Measurements from ENCODE around the gene NR1D1. TPM values are rescaled to one million over a fixed set of nuclear protein-coding genes. Genes with fewer than 3 reads are reported as not detected.

The NR1D1 gene
- total RNA-seq, 4 donors from 2014 or later, result 3.1 to 9.3 (median 7.0) TPM

- TF ChIP-seq CTCF (IDR thresholded peaks at IDR 0.05), result no peak
- DNase-seq (ENCODE audit: low spot score) (no peak), ATAC-seq (ENCODE audit: low FRiP score) (no peak)
Observed at GRCh38 chr17:40076591-40076990, 23.8 kb downstream of the NR1D1 start.

GRCh38 chr17:40075942-40076498, 24.4 kb downstream of the NR1D1 start:
- DNase-seq (ENCODE audit: low spot score) (no peak), ATAC-seq (ENCODE audit: low FRiP score) (no peak)
- no peak for TF ChIP-seq CTCF (IDR thresholded peaks at IDR 0.05)

GRCh38 chr17:40075201-40075941, 25.0 kb downstream of the NR1D1 start:
- peak; percentile 35 for ATAC-seq (ENCODE audit: low FRiP score)
- peak in 2 of 3 donors; percentile 39 to 68 for TF ChIP-seq CTCF (IDR thresholded peaks at IDR 0.05)
- DNase-seq (ENCODE audit: low spot score), result peak; percentile 75

GRCh38 chr17:40074871-40075200, 25.6 kb downstream of the NR1D1 start:
- DNase-seq (ENCODE audit: low spot score), result no peak
- ATAC-seq (ENCODE audit: low FRiP score), result no peak
- no peak for TF ChIP-seq CTCF (IDR thresholded peaks at IDR 0.05)

- ATAC-seq (ENCODE audit: low FRiP score), result no peak
- TF ChIP-seq CTCF (IDR thresholded peaks at IDR 0.05), result no peak
- DNase-seq (ENCODE audit: low spot score), result no peak
Observed at GRCh38 chr17:40074175-40074512, 26.2 kb downstream of the NR1D1 start.

GRCh38 chr17:40073454-40074174, 26.8 kb downstream of the NR1D1 start:
- ATAC-seq (ENCODE audit: low FRiP score) (no peak), DNase-seq (ENCODE audit: low spot score) (no peak)
- no peak for TF ChIP-seq CTCF (IDR thresholded peaks at IDR 0.05)
